Measurements from ENCODE around the gene MBD2.
"Not testable (repeated sequence)": the region's sequence is repeated elsewhere in the genome, so short reads cannot be mapped to it uniquely, and the experiment has no call there.

DNA sequence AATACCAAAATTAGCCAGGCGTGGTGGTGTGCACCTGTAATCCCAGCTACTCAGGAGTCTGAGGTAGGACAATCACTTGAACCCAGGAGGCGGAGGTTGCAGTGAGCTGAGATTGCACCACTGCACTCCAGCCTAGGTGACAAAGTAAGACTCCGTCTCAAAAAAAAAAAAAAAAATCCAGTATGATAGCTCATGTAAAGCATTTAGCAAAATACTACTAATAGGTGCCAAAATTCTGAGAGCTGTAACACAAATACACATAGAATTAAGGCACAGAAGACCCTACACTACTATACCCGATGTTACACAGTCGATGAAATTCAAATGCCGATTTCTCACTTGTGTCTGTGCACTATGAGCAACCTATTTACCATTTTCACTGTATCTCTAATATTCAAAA, 5.7 kb downstream of the MBD2 start:
- TF ChIP-seq EZH2phosphoT487 (IDR thresholded peaks at IDR 0.05; ENCODE audit: low read depth, severe bottlenecking, unreplicated experiment) = not testable (repeated sequence)
- TF ChIP-seq, protein P1, sequence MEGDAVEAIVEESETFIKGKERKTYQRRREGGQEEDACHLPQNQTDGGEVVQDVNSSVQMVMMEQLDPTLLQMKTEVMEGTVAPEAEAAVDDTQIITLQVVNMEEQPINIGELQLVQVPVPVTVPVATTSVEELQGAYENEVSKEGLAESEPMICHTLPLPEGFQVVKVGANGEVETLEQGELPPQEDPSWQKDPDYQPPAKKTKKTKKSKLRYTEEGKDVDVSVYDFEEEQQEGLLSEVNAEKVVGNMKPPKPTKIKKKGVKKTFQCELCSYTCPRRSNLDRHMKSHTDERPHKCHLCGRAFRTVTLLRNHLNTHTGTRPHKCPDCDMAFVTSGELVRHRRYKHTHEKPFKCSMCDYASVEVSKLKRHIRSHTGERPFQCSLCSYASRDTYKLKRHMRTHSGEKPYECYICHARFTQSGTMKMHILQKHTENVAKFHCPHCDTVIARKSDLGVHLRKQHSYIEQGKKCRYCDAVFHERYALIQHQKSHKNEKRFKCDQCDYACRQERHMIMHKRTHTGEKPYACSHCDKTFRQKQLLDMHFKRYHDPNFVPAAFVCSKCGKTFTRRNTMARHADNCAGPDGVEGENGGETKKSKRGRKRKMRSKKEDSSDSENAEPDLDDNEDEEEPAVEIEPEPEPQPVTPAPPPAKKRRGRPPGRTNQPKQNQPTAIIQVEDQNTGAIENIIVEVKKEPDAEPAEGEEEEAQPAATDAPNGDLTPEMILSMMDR (IDR thresholded peaks at IDR 0.05; ENCODE audit: poor library complexity) = not testable (repeated sequence)

Measured in hepatocyte (in vitro differentiated cells).